Transverse colon (tissue), 4 donors: ENCODE data around the gene NDUFC2. TPM values are rescaled to one million over a fixed set of nuclear protein-coding genes. Genes with fewer than 3 reads are reported as not detected.
"Not testable (repeated sequence)": the region's sequence is repeated elsewhere in the genome, so short reads cannot be mapped to it uniquely, and the experiment has no call there.

ENCODE experiments used
- DNase-seq: peaks from one replicate; pipeline ENCODE4 v3.0.0-alpha.2; 2019
- H3K27ac ChIP-seq, 4 donors: fragments of 200-600 bp; sonication (generic); 2 replicates each; pipeline ENCODE4 v1.5.1; 2016 to 2018; ENCODE audit warnings: inconsistent platforms in 4 of 4
- H3K27me3 ChIP-seq: fragments of 200-600 bp; sonication (generic); 2 replicates; pipeline ENCODE4 v1.5.1; 2017; ENCODE audit warnings: inconsistent platforms
- H3K36me3 ChIP-seq, 4 donors: fragments of 200-600 bp; sonication (generic); 2 replicates each; pipeline ENCODE4 v1.5.1; 2017 to 2019; ENCODE audit warnings: inconsistent platforms in 4 of 4
- H3K4me1 ChIP-seq, 4 donors: fragments of 200-600 bp; sonication (generic); 2 replicates each; pipeline ENCODE4 v1.5.1; 2017 to 2020; ENCODE audit warnings: inconsistent platforms in 4 of 4
- H3K4me3 ChIP-seq, 4 donors: fragments of 200-600 bp; sonication (generic); 1 replicate in 1 of 4; 2 replicates in 3 of 4; pipeline versions ENCODE4 v1.5.1 to v1.6.1; 2017 to 2019; ENCODE audit warnings: inconsistent platforms in 4 of 4
- H3K9me3 ChIP-seq, 2 donors: fragments of 200-600 bp; sonication (generic); 2 replicates each; pipeline ENCODE4 v1.5.1; 2017 to 2019; ENCODE audit warnings: inconsistent platforms in 2 of 2
- CTCF ChIP-seq, 5 experiments: fragments of 200-600 bp in 3 of 5; fragments of 450-650 bp in 2 of 5; sonication (generic) in 3 of 5; IDR thresholded peaks; 1 replicate in 2 of 5; 2 replicates in 3 of 5; pipeline ENCODE4 v1.5.1; 2016 to 2017; ENCODE audit warnings: antibody characterized with exemption in 5 of 5, inconsistent platforms in 3 of 5, mild to moderate bottlenecking in 2 of 5, moderate library complexity in 1 of 5
- EP300 ChIP-seq: sonication (generic); formaldehyde crosslinking; IDR thresholded peaks from one replicate; pipeline ENCODE4 v1.6.1; 2017; ENCODE audit warnings: antibody characterized with exemption, low read depth
- POLR2A ChIP-seq: fragments of 450-650 bp; IDR thresholded peaks from one replicate; pipeline ENCODE4 v1.6.1; 2016; ENCODE audit warnings: antibody characterized with exemption, mild to moderate bottlenecking, moderate library complexity
- POLR2AphosphoS5 ChIP-seq, 3 donors: sonication (generic); formaldehyde crosslinking; IDR thresholded peaks; one replicate each; pipeline ENCODE4 v1.6.1; 2016; ENCODE audit warnings: antibody characterized with exemption in 3 of 3
- WGBS, 2 donors: methylation state at CpG; one replicate each; pipeline ENCODE4 v1.1.5; 2018; ENCODE audit warnings: low coverage in 1 of 2; 5-methylcytosine and 5-hydroxymethylcytosine counted together
- in situ Hi-C, 4 donors: fragments of 200-750 bp; cut with MboI; loops; one replicate each; pipeline versions ENCODE4 v1.15.0 to v1.15.1; 2017; ENCODE audit warnings: low sequenced_read_pairs in 3 of 4, low pct_ligation_motif_present in 1 of 4, low pct_unique_long_range_greater_than_20kb in 1 of 4
- intact Hi-C: fragments of 100-400 bp; cut with DNase I; formaldehyde crosslinking; loops from one replicate; pipeline ENCODE4 v1.15.1; 2023; ENCODE audit warnings: low total_unique reads
- total RNA-seq, 4 donors: library from RNA; depleted of rRNA; stranded (reverse); fragments of >200 nt; gene quantifications; one replicate each; pipeline ENCODE4 v1.1.0, GENCODE V29; 2016

The NDUFC2 gene
- total RNA-seq, 4 donors from 2014 or later, result 6.0 to 123 (median 68.4) TPM

- in situ Hi-C loops, result no loop called here
Observed at GRCh38 chr11:78061088-78061920, 18.4 kb downstream of the NDUFC2 start.

GRCh38 chr11:78060533-78060932 lies 19.1 kb downstream of the NDUFC2 start:
- Histone ChIP-seq H3K27ac (no peak overlapping the region), H3K27me3 (no peaks in the 10 kb centered on the region), H3K4me1 (no peaks in the 10 kb centered on the region), H3K36me3 (no peaks in the 10 kb centered on the region), H3K9me3 (no peaks in the 10 kb centered on the region), H3K4me3 (no peak overlapping the region)
- TF ChIP-seq CTCF (IDR thresholded peaks at IDR 0.05) (no peak), EP300 (no peak), POLR2A (no peak), POLR2AphosphoS5 (IDR thresholded peaks at IDR 0.05) (no peak)
- intact Hi-C loops (no loop called here), in situ Hi-C loops (no loop called here)
- WGBS, 2 donors, result 95 to 100% methylated on average over 2 to 8 of the region's 8 CpGs
- DNase-seq, result no peak

More at GRCh38 chr11:78061088-78061920, 18.4 kb downstream of the NDUFC2 start:
- Histone ChIP-seq H3K4me3 (no peak overlapping the region), H3K4me1 (no peaks in the 10 kb centered on the region), H3K36me3 (no peaks in the 10 kb centered on the region), H3K9me3 (no peaks in the 10 kb centered on the region), H3K27me3 (no peaks in the 10 kb centered on the region), H3K27ac (no peak overlapping the region)
- intact Hi-C loops, result no loop called here
- 74 to 75% methylated on average over 1 to 4 of the region's 4 CpGs for WGBS, 2 donors
- TF ChIP-seq EP300, result no peak
- no peak for TF ChIP-seq POLR2AphosphoS5 (IDR thresholded peaks at IDR 0.05)
- TF ChIP-seq POLR2A, result no peak
- no peak for TF ChIP-seq CTCF (IDR thresholded peaks at IDR 0.05)
- no peak for DNase-seq

GRCh38 chr11:78059749-78060328 lies 19.8 kb downstream of the NDUFC2 start:
- H3K27ac ChIP-seq, H3K27me3 ChIP-seq, H3K4me3 ChIP-seq, in situ Hi-C loops, H3K36me3 ChIP-seq, intact Hi-C loops, H3K9me3 ChIP-seq, H3K4me1 ChIP-seq, DNase-seq: not testable (repeated sequence)
- 84 to 96% methylated on average over 7 to 9 of the region's 9 CpGs for WGBS, 2 donors

GRCh38 chr11:78057462-78058055 lies 22.1 kb downstream of the NDUFC2 start:
- Histone ChIP-seq H3K9me3 (no peaks in the 10 kb centered on the region), H3K27me3 (no peaks in the 10 kb centered on the region), H3K4me3 (no peak overlapping the region), H3K27ac (no peak overlapping the region), H3K4me1 (no peaks in the 10 kb centered on the region), H3K36me3 (no peaks in the 10 kb centered on the region)
- DNase-seq, result no peak
- in situ Hi-C loops, result no loop called here
- TF ChIP-seq EP300 (no peak), CTCF (IDR thresholded peaks at IDR 0.05) (no peak), POLR2AphosphoS5 (IDR thresholded peaks at IDR 0.05) (no peak), POLR2A (no peak)
- intact Hi-C loops, result no loop called here
- 82 to 84% methylated on average over 6 to 10 of the region's 10 CpGs for WGBS, 2 donors
